NT2/D1 (cell line): ENCODE results near the gene DTX2.
"Not testable (repeated sequence)": the region's sequence is repeated elsewhere in the genome, so short reads cannot be mapped to it uniquely, and the experiment has no call there.

Experiments
- DNase-seq: peaks from one replicate; pipeline ENCODE4 v3.0.0-alpha.2; 2011; ENCODE audit warnings: low read depth, low spot score
- H3K27me3 ChIP-seq: 2 replicates; pipeline ENCODE4 v1.6.0; 2011; ENCODE audit warnings: mild to moderate bottlenecking; ENCODE audit not compliant: insufficient read length, insufficient read depth
- H3K36me3 ChIP-seq: 2 replicates; pipeline ENCODE4 v1.6.1; 2011; ENCODE audit warnings: mild to moderate bottlenecking, low read length, mixed read lengths; ENCODE audit not compliant: insufficient read depth, insufficient read length
- H3K4me1 ChIP-seq: 2 replicates; pipeline ENCODE4 v1.5.1; 2011; ENCODE audit not compliant: insufficient read depth, insufficient read length
- H3K4me3 ChIP-seq: 2 replicates; pipeline ENCODE4 v1.5.1; 2011; ENCODE audit warnings: low read depth; ENCODE audit not compliant: insufficient read length
- H3K9ac ChIP-seq: 2 replicates; pipeline ENCODE4 v1.6.0; 2011; ENCODE audit warnings: low read depth; ENCODE audit not compliant: insufficient read length
- H3K9me3 ChIP-seq: 2 replicates; pipeline ENCODE4 v1.5.1; 2011; ENCODE audit warnings: mild to moderate bottlenecking, low read length; ENCODE audit not compliant: insufficient read depth

DTX2 gene

DNA sequence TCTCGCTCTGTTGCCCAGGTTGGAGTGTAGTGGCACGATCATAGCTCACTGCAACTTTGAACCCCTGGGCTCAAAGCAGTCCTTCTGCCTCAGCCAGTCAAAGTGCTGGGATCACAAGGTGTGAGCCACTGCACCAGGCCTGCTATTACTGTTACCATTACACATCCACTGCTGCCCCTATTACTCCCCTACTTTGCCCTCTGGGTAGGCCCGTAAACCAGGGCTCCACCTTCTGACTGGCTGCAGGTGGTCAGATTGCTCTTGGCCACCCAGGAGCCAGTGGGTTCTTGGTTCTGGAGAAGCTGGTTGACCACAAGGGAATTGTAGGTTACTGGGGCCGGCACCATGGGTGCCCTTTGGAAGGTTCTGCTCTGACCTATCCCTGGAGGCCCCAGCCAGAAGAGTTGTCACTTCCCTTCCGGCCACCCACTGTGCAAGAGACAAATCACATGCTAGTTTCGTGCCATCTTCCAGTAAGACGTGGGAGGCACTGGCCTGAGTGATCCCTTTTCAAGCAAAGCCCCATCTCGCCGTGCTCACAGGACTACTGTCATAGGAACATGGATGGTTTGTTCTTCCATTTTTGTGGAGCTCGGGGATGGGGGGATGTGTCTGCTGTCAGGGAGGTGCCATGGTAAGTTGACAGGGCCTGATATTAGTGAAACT, 10.2 kb downstream of the DTX2 start:
- H3K4me1 ChIP-seq, H3K9me3 ChIP-seq, H3K9ac ChIP-seq, H3K36me3 ChIP-seq, H3K4me3 ChIP-seq, DNase-seq, H3K27me3 ChIP-seq: not testable (repeated sequence)

DNA sequence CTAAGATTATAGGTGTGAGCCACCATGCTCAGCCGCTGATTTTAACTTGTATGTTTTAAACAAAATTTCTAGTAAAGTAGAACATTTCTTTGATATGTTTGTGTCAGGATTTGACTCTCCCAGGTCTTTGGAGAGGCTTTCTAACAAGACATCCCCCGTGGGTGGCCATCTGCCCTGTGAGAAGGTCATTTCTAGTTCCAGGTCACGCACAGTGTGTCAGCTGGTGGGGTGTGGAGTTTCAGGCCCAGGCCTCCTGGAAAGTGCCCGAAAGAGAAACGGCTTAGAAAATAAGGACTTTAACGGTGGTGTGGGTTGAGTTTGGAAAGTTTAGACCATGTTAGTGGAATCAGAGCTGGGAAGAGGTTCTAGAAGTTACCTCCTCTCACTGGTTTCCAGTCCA, 11.6 kb downstream of the DTX2 start:
- H3K4me1 ChIP-seq, H3K9ac ChIP-seq, H3K9me3 ChIP-seq, DNase-seq, H3K36me3 ChIP-seq, H3K4me3 ChIP-seq, H3K27me3 ChIP-seq: not testable (repeated sequence)

DNA sequence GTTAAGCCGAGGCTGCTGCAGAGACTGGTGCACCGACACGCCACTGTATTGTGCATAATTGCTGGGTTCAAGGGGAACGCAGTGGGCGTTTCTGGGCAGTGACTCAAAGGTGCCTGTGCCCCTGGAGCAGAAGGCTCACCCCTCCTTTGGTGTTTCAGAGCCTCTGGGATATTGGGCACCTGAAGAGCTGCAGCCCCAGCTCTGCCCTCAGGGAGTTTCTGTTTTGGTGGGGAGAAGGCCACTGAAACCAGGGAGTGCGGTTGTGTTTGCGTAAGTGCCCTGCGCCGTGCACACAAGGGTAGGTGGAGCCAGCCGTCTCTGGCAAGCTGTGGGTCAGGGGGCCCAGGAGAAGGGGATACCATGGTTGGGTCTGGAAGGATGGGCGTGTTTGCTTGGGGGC, 14.8 kb downstream of the DTX2 start:
- not testable (repeated sequence) for H3K4me1 ChIP-seq, H3K9me3 ChIP-seq, H3K9ac ChIP-seq, H3K27me3 ChIP-seq, H3K36me3 ChIP-seq, DNase-seq, H3K4me3 ChIP-seq

DNA sequence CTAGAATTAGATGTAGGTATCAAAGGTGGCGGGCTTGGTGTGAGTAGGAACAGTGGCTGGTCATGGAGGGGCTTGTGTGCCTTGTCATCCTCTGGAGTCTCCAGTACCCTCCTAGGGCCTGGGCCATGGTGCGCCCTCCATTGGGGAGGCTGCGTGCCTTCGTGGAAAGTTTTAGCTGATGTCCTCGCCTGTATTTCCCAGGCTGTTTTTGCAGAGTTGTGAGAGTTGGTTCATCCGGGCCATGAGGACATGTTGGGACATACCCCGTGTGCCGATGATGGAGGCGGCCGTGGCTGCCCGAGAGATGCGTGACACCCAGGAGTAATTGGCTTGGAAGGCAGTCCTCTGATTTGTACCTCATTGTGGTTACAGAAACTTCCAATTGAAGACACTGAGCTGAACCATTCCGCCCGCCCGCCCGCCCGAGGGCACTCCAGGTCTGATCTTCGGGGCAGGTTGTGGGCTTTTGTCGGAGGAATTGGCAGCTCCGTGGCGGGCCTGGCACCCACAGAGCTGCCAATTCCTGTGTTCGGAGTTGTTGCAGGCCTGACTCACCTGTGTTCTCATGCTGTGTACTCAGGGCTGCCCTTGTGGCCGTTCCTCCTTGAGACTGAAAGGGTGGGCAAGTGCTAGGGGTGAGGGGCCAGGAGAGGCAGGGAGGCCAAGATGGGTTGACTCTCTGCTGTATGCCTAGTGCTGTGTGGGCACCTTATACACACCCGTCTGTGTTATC, 15.4 kb downstream of the DTX2 start:
- not testable (repeated sequence) for H3K9ac ChIP-seq, H3K27me3 ChIP-seq, H3K36me3 ChIP-seq, H3K4me3 ChIP-seq, H3K4me1 ChIP-seq, DNase-seq, H3K9me3 ChIP-seq

DNA sequence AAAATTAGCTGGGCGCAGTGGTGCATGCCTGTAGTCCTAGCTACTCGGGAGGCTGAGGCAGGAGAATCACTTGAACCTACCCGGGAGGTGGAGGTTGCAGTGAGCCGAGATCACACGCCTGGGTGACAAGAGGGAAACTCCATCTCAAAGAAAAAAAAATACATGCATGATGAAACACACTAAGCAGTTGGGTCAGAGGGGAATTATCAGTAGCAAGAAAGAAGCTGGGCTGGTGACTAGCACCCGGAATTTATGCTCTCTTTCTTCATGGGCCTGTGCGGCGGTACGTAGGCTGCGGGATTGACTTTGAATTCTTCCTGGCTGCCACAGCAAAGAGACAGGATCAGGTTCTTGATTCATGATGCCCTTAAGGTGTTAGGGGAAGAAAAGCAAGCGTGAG, 18.1 kb downstream of the DTX2 start:
- H3K27me3 ChIP-seq, DNase-seq, H3K4me1 ChIP-seq, H3K36me3 ChIP-seq, H3K9me3 ChIP-seq, H3K4me3 ChIP-seq, H3K9ac ChIP-seq: not testable (repeated sequence)

DNA sequence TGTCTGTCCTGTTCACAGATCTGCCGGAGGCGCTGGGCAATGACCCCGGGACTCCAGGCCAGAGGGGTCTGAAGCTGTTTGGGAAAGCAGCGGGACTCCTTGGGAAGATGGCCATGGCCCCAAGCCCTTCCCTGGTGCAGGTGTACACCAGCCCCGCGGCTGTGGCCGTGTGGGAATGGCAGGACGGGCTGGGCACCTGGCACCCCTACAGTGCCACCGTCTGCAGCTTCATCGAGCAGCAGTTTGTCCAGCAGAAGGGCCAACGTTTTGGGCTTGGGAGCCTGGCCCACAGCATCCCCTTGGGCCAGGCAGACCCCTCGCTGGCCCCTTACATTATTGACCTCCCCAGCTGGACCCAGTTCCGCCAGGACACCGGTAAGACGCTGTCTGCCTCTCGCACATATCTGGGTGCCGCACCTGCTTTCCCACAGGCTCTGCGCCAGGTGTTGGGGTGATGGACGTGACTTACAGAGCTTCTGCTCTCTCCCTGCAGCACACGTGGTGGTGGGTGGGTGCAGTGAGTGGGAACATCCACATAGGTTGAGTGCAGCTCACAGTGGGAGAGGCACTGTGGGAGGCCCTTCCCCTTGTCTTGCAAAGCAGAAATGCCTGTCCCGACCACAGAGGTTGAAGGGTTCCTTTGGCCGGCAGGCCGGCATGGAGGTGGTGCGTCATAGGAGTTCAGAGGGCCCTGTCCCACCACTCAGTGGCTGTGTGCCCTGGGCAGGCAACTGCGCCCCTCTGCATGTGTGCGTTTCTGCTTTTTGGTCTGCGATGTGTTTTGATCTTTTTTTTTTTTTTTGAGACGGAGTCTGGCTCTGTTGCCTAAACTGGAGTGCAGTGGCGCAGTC, 19.1 kb downstream of the DTX2 start:
- H3K9me3 ChIP-seq, H3K36me3 ChIP-seq, H3K4me1 ChIP-seq, H3K4me3 ChIP-seq, DNase-seq, H3K27me3 ChIP-seq, H3K9ac ChIP-seq: not testable (repeated sequence)

DNA sequence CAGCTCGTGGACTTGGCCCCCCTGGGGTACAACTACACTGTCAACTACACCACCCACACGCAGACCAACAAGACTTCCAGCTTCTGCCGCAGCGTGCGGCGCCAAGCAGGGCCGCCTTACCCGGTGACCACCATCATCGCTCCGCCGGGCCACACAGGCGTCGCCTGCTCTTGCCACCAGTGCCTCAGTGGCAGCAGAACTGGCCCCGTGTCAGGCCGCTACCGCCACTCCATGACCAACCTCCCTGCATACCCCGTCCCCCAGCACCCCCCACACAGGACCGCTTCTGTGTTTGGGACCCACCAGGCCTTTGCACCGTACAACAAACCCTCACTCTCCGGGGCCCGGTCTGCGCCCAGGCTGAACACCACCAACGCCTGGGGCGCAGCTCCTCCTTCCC, 21.2 kb downstream of the DTX2 start:
- H3K9ac ChIP-seq, DNase-seq: not testable (repeated sequence)

DNA sequence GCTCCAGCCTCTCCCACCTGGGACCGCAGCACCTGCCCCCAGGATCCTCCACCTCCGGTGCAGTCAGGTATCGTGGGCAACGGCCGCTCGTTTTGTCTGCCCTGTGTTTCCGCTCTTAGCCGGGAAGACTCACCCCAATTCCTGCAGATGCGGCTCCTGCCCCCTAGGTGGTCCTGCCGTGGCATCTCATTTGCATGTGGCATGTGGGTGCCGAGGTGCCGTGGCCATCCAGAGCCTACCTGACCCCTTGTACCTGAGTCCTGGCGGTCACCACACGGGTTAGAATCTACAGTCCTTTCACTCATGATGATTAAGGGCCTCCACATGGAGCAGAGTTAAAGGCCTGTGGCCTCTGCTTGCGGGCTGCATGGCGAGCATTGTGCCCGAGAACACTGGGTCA, 21.6 kb downstream of the DTX2 start:
- not testable (repeated sequence) for H3K4me1 ChIP-seq, H3K4me3 ChIP-seq, H3K27me3 ChIP-seq, H3K9me3 ChIP-seq, H3K9ac ChIP-seq, DNase-seq, H3K36me3 ChIP-seq

More for the DNA sequence above, 21.2 kb downstream of the DTX2 start:
- not testable (repeated sequence) for H3K9me3 ChIP-seq, H3K4me1 ChIP-seq, H3K36me3 ChIP-seq, H3K27me3 ChIP-seq, H3K4me3 ChIP-seq

DNA sequence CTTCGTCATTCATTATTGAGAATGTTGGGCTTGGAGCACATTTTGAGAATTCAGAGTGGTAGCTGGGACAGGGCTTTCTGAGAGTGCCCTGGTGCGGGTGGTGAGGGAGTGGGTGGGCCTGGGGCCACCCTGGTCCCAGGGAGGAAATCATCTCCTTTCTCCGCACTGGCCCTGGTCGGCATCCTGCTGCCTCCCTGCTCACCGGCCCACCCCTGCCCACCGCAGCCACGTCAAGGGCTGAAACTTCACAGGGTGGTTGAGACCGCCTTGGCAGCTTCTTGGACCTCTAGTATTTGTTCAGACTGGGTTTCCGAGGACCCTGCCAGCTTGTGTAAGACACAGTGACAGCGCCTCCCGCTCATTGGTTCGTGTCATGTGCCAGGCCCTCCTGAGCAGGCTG, 22.9 kb downstream of the DTX2 start:
- DNase-seq, H3K27me3 ChIP-seq, H3K4me3 ChIP-seq, H3K9me3 ChIP-seq, H3K4me1 ChIP-seq, H3K9ac ChIP-seq, H3K36me3 ChIP-seq: not testable (repeated sequence)

DNA sequence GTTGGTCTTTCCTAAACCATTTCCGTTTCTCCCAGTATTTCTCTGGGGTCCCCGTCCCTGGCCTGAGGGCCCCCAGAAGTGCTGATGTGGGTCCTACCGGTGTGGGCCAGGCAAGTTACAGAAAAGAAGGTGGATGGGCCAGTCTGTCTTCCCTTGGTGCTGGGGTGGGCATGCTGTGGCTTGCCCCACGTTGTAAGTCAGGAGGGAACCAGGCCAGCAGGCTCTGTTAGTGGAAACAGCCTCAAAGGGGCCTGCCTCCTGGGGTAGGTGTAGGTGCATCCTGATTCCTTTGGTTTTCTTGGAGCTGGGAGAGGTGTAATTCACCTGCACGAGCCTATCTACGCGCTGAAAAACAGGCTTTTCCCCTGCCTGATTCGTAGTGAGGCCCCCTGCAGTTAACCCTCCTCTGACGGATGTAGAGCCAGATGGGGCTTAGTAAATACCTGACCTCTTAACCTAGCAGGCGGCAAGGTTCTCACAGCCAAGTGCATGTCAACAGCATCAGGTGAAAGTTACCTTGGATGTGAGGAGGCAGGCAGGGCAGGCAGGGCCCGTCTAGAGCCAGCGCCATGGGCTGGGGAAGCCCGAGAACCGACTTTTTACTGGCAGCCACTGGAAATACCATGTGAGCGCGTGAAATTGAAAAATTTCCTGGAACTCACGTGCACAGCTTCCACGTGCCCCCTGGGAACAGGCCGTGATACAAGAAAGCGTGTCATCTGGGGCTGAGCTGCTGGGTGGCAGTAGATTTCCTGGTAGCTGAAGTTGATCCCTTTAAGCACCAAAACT, 24.5 kb downstream of the DTX2 start:
- H3K36me3 ChIP-seq, H3K4me1 ChIP-seq, H3K27me3 ChIP-seq, H3K9ac ChIP-seq, H3K4me3 ChIP-seq, DNase-seq, H3K9me3 ChIP-seq: not testable (repeated sequence)

DNA sequence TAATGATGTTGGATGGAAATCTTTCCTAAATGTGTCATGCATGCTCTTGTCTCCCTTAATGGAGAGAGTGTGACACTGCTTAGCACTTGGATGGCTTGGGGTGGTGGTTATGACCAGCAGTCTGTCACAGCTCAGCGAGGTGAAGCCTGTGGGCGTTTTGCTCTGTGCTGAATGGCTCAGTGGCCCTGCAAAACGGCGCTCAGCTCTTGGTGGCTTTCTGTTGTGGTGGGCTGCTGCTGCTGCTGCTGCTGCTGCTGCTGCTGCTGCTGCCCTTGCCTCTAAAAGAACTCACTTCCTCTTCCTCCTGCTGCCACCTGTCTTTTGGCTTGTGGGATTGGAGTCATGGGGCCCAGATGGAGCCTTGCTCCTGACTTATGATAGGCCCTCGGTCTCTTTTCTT, 25.1 kb downstream of the DTX2 start:
- not testable (repeated sequence) for H3K27me3 ChIP-seq, H3K4me1 ChIP-seq, H3K4me3 ChIP-seq, H3K9ac ChIP-seq, DNase-seq, H3K9me3 ChIP-seq, H3K36me3 ChIP-seq
